HG02798 (cell line): ENCODE data around the gene TRIM42.
A peak's percentile ranks its signal among the peaks of the same experiment; 100 is the strongest.

Experiments
- ATAC-seq: cut with Tn5 transposase; IDR thresholded peaks from one replicate; pipeline ENCODE4 v1.9.1; 2021; ENCODE audit warnings: mild to moderate bottlenecking; ENCODE audit not compliant: unreplicated experiment, poor library complexity

The TRIM42 gene

GRCh38 chr3:140709751-140710150 is 31.9 kb downstream of the TRIM42 start:
- ATAC-seq, result no peak

GRCh38 chr3:140710711-140711389 is 33.0 kb downstream of the TRIM42 start:
- ATAC-seq, result no peak

GRCh38 chr3:140711390-140712035 is 33.6 kb downstream of the TRIM42 start:
- ATAC-seq, result no peak

- no peak for ATAC-seq
Measured at GRCh38 chr3:140712301-140712700, 34.4 kb downstream of the TRIM42 start.

GRCh38 chr3:140715035-140715434 is 37.2 kb downstream of the TRIM42 start:
- no peak for ATAC-seq

GRCh38 chr3:140717921-140718320 is 40.1 kb downstream of the TRIM42 start:
- no peak for ATAC-seq

GRCh38 chr3:140719841-140720614 is 42.2 kb downstream of the TRIM42 start:
- no peak for ATAC-seq

GRCh38 chr3:140723576-140723975 is 45.7 kb downstream of the TRIM42 start:
- no peak for ATAC-seq

- peak; percentile 75 for ATAC-seq
Measured at GRCh38 chr3:140724856-140725812, 47.3 kb downstream of the TRIM42 start.

- ATAC-seq, result no peak
Measured at GRCh38 chr3:140726066-140726465, 48.2 kb downstream of the TRIM42 start.

GRCh38 chr3:140727886-140728285 is 50.0 kb downstream of the TRIM42 start:
- no peak for ATAC-seq

- peak; percentile 80 for ATAC-seq
Measured at GRCh38 chr3:140731440-140732119, 53.7 kb downstream of the TRIM42 start.

GRCh38 chr3:140733623-140734022 is 55.8 kb downstream of the TRIM42 start:
- no peak for ATAC-seq

GRCh38 chr3:140736863-140737460 is 59.1 kb downstream of the TRIM42 start:
- no peak for ATAC-seq

- ATAC-seq, result no peak
Measured at GRCh38 chr3:140742116-140742515, 64.3 kb downstream of the TRIM42 start.

GRCh38 chr3:140748171-140748570 is 70.3 kb downstream of the TRIM42 start:
- ATAC-seq, result no peak

GRCh38 chr3:140748903-140749302 is 71.0 kb downstream of the TRIM42 start:
- ATAC-seq, result no peak
